ENCODE measurements around the gene DDX25.

GRCh38 chr11:125945797-125946520 is 41.7 kb downstream of the DDX25 start, which contains the start of gene VSIG10L2:
- TF ChIP-seq CTCF (IDR thresholded peaks at IDR 0.05 in 2 of 3, conservative IDR thresholded peaks at IDR 0.05 in 1 of 3; ENCODE audit: control insufficient read depth in 2 of 3, extremely low read depth in 1 of 3, insufficient read depth in 1 of 3, low read depth in 3 of 3, low read length in 3 of 3), result no peak
- TF ChIP-seq RELB (IDR thresholded peaks at IDR 0.05; ENCODE audit: low read depth), result no peak
- no peak for TF ChIP-seq BHLHE40 (IDR thresholded peaks at IDR 0.05; ENCODE audit: borderline replicate concordance in 1 of 2, low read depth in 2 of 2, low read length in 1 of 2)
- TF ChIP-seq USF1 (IDR thresholded peaks at IDR 0.05; ENCODE audit: borderline replicate concordance, extremely low read length, insufficient read depth, low read depth, low read length), result no peak
- TF ChIP-seq CEBPB (IDR thresholded peaks at IDR 0.05; ENCODE audit: borderline replicate concordance in 1 of 2, low read depth in 2 of 2, low read length in 2 of 2), result no peak
- no peak for TF ChIP-seq ETV6 (conservative IDR thresholded peaks at IDR 0.05 in 1 of 2, IDR thresholded peaks at IDR 0.05 in 1 of 2; ENCODE audit: borderline replicate concordance in 1 of 2, low read depth in 1 of 2)
- no peak for TF ChIP-seq ZZZ3 (IDR thresholded peaks at IDR 0.05; ENCODE audit: control insufficient read depth, insufficient read length, low read depth)
- TF ChIP-seq YBX1 (IDR thresholded peaks at IDR 0.05), result no peak

Measured in GM12878 (cell line).